GM12891 (cell line): Measurements from ENCODE around the gene PEX7.

Experiments
- PAX5 ChIP-seq: IDR thresholded peaks from 2 replicates; pipeline ENCODE4 v1.6.1; 2011; ENCODE audit warnings: low read length, moderate library complexity, mild to moderate bottlenecking; ENCODE audit not compliant: insufficient read depth, severe bottlenecking
- POLR2A ChIP-seq: IDR thresholded peaks from 2 replicates; pipeline ENCODE4 v1.6.1; 2011; ENCODE audit warnings: low read depth, low read length, control low read depth
- POLR2AphosphoS5 ChIP-seq: IDR thresholded peaks from 2 replicates; pipeline ENCODE4 v1.6.1; 2011; ENCODE audit warnings: low read depth, low read length, control low read depth
- TAF1 ChIP-seq: IDR thresholded peaks from 2 replicates; pipeline ENCODE4 v1.6.1; 2011; ENCODE audit warnings: low read depth, low read length, control low read depth

GRCh38 chr6:136843210-136843609 lies 20.8 kb downstream of the PEX7 start:
- TF ChIP-seq POLR2A (no peak), POLR2AphosphoS5 (no peak), PAX5 (no peak), TAF1 (no peak)
